Stimulated activated CD4-positive, alpha-beta T cell treated with anti-CD3 and anti-CD28 coated beads, Interleukin-12 subunit alpha, Interleukin-12 subunit beta, amount 100 ng/mL, for 4 hours (primary cell): Measurements from ENCODE around the gene UBE3C.
"Not testable (repeated sequence)": the region's sequence is repeated elsewhere in the genome, so short reads cannot be mapped to it uniquely, and the experiment has no call there.

Experiments used
- DNase-seq: peaks from one replicate; pipeline ENCODE4 v3.0.0-alpha.2; 2020

The UBE3C gene

GRCh38 chr7:157274094-157274634 lies 135.4 kb downstream of the UBE3C start:
- not testable (repeated sequence) for DNase-seq

- no peak for DNase-seq
Observed at GRCh38 chr7:157274991-157275427, 136.3 kb downstream of the UBE3C start.

GRCh38 chr7:157276091-157276561 lies 137.4 kb downstream of the UBE3C start:
- no peak for DNase-seq

- no peak for DNase-seq
Observed at GRCh38 chr7:157276731-157277562, 138.2 kb downstream of the UBE3C start.

- not testable (repeated sequence) for DNase-seq
Observed at GRCh38 chr7:157277568-157277967, 138.8 kb downstream of the UBE3C start.

GRCh38 chr7:157278167-157278790 lies 139.6 kb downstream of the UBE3C start:
- no peak for DNase-seq

GRCh38 chr7:157278791-157279724 lies 140.3 kb downstream of the UBE3C start:
- DNase-seq: no peak

GRCh38 chr7:157279741-157280215 lies 141.1 kb downstream of the UBE3C start:
- no peak for DNase-seq

- no peak for DNase-seq
Observed at GRCh38 chr7:157280216-157280841, 141.6 kb downstream of the UBE3C start.

GRCh38 chr7:157281221-157281998 lies 142.7 kb downstream of the UBE3C start:
- DNase-seq: no peak

- DNase-seq: no peak
Observed at GRCh38 chr7:157282141-157282801, 143.5 kb downstream of the UBE3C start.

- DNase-seq: no peak
Observed at GRCh38 chr7:157284229-157285014, 145.7 kb downstream of the UBE3C start.

- DNase-seq: no peak
Observed at GRCh38 chr7:157291404-157292080, 152.8 kb downstream of the UBE3C start.

- DNase-seq: no peak
Observed at GRCh38 chr7:157292258-157292657, 153.5 kb downstream of the UBE3C start.

- no peak for DNase-seq
Observed at GRCh38 chr7:157292770-157293412, 154.2 kb downstream of the UBE3C start.

- DNase-seq: no peak
Observed at GRCh38 chr7:157293413-157293788, 154.7 kb downstream of the UBE3C start.

GRCh38 chr7:157294773-157295172 lies 156.0 kb downstream of the UBE3C start:
- no peak for DNase-seq

- no peak for DNase-seq
Observed at GRCh38 chr7:157295338-157295737, 156.6 kb downstream of the UBE3C start.

GRCh38 chr7:157297185-157297584 lies 158.5 kb downstream of the UBE3C start:
- DNase-seq: no peak
